22Rv1 (cell line): Measurements from ENCODE around the gene LDLR.

Experiments
- ZFX ChIP-seq: fragments of 450-650 bp; IDR thresholded peaks from 2 replicates; pipeline ENCODE4 v1.6.1; 2017; ENCODE audit warnings: antibody characterized with exemption, borderline replicate concordance
- TF ChIP-seq, protein P1 (sequence below): fragments of 450-650 bp; IDR thresholded peaks from 2 replicates; pipeline ENCODE4 v1.5.1; 2017; ENCODE audit warnings: mild to moderate bottlenecking

DNA sequence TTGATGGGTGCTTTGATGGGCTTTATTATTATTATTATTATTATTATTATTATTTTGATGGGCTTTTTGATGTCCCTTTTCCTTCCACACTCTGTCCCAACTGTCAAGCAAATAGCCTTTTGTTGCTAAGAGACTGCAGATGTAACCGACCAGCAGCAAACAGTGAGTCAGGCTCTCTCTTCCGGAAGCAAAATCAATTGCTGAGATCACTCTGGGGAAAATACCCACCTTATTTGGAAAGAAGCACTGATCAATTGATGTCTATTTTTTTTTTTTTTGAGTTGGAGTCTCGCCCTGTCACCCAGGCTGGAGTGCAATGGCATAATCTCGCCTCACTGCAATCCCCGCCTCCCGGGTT is 2.9 kb downstream of the LDLR start:
- TF ChIP-seq, protein P1, sequence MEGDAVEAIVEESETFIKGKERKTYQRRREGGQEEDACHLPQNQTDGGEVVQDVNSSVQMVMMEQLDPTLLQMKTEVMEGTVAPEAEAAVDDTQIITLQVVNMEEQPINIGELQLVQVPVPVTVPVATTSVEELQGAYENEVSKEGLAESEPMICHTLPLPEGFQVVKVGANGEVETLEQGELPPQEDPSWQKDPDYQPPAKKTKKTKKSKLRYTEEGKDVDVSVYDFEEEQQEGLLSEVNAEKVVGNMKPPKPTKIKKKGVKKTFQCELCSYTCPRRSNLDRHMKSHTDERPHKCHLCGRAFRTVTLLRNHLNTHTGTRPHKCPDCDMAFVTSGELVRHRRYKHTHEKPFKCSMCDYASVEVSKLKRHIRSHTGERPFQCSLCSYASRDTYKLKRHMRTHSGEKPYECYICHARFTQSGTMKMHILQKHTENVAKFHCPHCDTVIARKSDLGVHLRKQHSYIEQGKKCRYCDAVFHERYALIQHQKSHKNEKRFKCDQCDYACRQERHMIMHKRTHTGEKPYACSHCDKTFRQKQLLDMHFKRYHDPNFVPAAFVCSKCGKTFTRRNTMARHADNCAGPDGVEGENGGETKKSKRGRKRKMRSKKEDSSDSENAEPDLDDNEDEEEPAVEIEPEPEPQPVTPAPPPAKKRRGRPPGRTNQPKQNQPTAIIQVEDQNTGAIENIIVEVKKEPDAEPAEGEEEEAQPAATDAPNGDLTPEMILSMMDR, result no peak
- TF ChIP-seq ZFX, result no peak
